GM21528 (cell line): Measurements from ENCODE around the gene TRMU.

ENCODE experiments used
- ATAC-seq: cut with Tn5 transposase; IDR thresholded peaks from one replicate; pipeline ENCODE4 v1.9.1; 2021; ENCODE audit warnings: mild to moderate bottlenecking, moderate library complexity; ENCODE audit not compliant: unreplicated experiment, low FRiP score

Gene TRMU

GRCh38 chr22:46335201-46336118 is at the start of gene TRMU:
TSS of gene TRMU (plus strand) at chr22:46335714. CDS start at chr22:46335765, 51 bp downstream.
- ATAC-seq: peak; percentile 72

GRCh38 chr22:46286006-46286405 is 49.5 kb upstream of the TRMU start:
- ATAC-seq: no peak

GRCh38 chr22:46286941-46287872 is 48.3 kb upstream of the TRMU start:
- ATAC-seq: no peak

- ATAC-seq: peak; percentile 56
Observed at GRCh38 chr22:46287873-46288751, 47.4 kb upstream of the TRMU start.

GRCh38 chr22:46288846-46289243 is 46.7 kb upstream of the TRMU start:
- no peak for ATAC-seq

- no peak for ATAC-seq
Observed at GRCh38 chr22:46289244-46289891, 46.1 kb upstream of the TRMU start.

GRCh38 chr22:46290121-46290842 is 45.2 kb upstream of the TRMU start:
- ATAC-seq: no peak

- no peak for ATAC-seq
Observed at GRCh38 chr22:46290843-46291785, 44.4 kb upstream of the TRMU start.

- ATAC-seq: no peak
Observed at GRCh38 chr22:46292173-46292572, 43.3 kb upstream of the TRMU start.

GRCh38 chr22:46292732-46293131 is 42.8 kb upstream of the TRMU start:
- ATAC-seq: no peak

GRCh38 chr22:46293577-46294260 is 41.8 kb upstream of the TRMU start:
- ATAC-seq: no peak

GRCh38 chr22:46294784-46295183 is 40.7 kb upstream of the TRMU start:
- no peak for ATAC-seq

- ATAC-seq: no peak
Observed at GRCh38 chr22:46295277-46295971, 40.1 kb upstream of the TRMU start.

- ATAC-seq: peak; percentile 88
Observed at GRCh38 chr22:46296257-46297150, 39.0 kb upstream of the TRMU start, which contains the start of gene GTSE1. TSS of gene GTSE1 (plus strand) at chr22:46296870. CDS start at chr22:46297401, 531 bp downstream.

- peak; percentile 6 for ATAC-seq
Observed at GRCh38 chr22:46297151-46297812, 38.2 kb upstream of the TRMU start.
